ENCODE measurements around the gene CTBP2.
"Not testable (repeated sequence)": the region's sequence is repeated elsewhere in the genome, so short reads cannot be mapped to it uniquely, and the experiment has no call there.

Gene CTBP2

DNA sequence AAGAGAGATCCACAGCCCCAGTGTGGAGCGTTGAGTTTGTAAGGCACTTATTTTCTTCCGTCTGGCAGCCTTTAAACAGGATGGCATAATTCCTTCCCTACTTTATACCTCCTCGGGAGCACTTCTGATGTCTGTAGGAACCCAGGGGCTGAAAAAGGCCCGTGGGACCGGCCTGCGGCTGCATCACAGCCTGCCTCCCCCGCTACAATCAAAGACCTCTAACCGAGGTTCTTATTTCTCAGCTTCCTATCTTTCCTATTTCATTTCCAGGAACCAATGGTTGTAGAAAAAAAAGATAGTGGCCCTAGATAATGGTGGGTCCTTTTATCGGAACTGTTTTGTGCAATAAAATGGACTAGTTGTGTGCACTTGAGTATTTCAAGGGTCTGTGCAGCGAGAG, 4.1 kb upstream of the CTBP2 start:
- DNase-seq (ENCODE audit: low read depth), result no peak
- TF ChIP-seq, protein P1, sequence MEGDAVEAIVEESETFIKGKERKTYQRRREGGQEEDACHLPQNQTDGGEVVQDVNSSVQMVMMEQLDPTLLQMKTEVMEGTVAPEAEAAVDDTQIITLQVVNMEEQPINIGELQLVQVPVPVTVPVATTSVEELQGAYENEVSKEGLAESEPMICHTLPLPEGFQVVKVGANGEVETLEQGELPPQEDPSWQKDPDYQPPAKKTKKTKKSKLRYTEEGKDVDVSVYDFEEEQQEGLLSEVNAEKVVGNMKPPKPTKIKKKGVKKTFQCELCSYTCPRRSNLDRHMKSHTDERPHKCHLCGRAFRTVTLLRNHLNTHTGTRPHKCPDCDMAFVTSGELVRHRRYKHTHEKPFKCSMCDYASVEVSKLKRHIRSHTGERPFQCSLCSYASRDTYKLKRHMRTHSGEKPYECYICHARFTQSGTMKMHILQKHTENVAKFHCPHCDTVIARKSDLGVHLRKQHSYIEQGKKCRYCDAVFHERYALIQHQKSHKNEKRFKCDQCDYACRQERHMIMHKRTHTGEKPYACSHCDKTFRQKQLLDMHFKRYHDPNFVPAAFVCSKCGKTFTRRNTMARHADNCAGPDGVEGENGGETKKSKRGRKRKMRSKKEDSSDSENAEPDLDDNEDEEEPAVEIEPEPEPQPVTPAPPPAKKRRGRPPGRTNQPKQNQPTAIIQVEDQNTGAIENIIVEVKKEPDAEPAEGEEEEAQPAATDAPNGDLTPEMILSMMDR (IDR thresholded peaks at IDR 0.05; ENCODE audit: control insufficient read depth, insufficient read depth, low read depth, low read length, missing control alignments), result no peak
- H3K4me3 ChIP-seq (ENCODE audit: control insufficient read depth, low read depth, low read length), result no peak overlapping the region

DNA sequence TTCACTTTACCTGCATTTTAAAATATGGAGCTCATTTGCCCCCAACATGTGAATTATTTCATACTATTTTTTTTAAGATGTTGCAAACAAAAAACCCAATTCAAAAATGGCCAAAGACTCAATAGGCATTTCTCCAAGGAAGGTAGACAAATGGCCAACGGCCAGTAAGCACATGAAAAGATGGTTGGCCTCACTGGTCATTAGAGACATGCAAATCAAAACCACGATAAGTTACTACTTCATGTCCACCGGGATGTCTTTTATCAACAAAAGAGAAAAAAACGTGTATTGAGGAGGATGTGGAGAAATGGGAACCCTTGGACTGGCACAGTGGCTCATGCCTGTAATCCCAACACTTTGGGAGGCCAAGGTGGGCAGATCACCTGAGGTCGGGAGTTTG, 3.4 kb upstream of the CTBP2 start:
- H3K4me3 ChIP-seq (ENCODE audit: control insufficient read depth, low read depth, low read length), result no peak overlapping the region
- TF ChIP-seq, protein P1 (IDR thresholded peaks at IDR 0.05; ENCODE audit: control insufficient read depth, insufficient read depth, low read depth, low read length, missing control alignments), result no peak
- DNase-seq (ENCODE audit: low read depth), result no peak

DNA sequence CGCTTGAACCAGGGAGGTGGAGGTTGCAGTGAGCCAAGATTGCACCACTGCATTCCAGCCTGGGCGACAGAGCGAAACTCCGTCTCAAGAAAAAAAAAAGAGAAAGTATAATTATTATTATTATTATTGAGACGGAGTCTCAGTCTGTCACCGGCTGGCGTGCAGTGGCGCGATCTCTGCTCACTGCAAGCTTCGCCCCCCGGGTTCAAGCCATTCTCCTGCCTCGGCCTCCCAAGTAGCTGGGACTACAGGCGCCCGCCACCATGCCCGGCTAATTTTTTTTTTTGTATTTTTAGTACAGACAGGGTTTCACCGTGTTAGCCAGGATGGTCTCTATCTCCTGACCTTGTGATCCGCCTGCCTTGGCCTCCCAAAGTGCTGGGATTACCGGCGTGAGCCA, 2.9 kb upstream of the CTBP2 start:
- DNase-seq (ENCODE audit: low read depth); H3K4me3 ChIP-seq (ENCODE audit: control insufficient read depth, low read depth, low read length): not testable (repeated sequence)

DNA sequence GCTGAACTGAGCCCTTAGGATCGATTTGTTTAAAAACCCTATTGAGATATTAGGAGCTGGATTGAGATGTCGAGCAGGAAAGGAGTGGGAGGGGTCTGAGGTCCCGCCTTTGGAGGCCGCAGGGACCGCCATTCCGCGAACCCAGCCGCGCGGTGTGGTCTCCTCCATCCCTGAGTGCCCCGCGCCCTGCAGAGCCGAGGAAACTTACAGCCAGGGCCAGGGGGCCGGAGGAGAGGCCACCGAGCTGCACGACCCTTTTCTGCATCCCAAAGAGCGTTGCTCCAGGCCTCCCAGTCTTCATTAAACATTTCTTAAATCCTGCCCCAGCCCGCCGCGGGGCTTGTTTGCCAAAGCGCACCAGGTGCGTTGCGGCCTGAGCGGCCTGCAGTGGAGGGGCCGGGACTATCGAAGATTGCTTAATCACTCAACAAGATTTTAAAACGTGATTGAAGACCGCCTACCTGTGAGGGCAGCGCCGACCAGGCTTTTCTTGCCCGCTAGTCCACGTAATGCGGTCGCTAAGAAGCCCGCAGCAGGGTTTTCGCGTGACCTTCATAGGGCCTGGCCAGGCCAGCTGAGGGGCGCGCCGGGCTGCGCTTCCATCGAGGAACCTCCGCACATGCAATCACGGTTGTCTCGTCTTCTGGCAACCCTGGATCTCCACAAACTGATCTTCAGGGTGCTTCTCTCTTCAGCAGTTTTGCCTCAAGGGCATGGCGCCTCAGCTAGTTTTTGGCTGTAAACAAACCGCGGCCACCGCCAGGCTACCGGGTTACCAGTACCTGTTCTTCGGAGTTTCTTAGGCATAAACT, 2.0 kb upstream of the CTBP2 start:
- DNase-seq (ENCODE audit: low read depth), result no peak
- H3K4me3 ChIP-seq (ENCODE audit: control insufficient read depth, low read depth, low read length), result peak overlapping the region; percentile 65
- TF ChIP-seq, protein P1 (IDR thresholded peaks at IDR 0.05; ENCODE audit: control insufficient read depth, insufficient read depth, low read depth, low read length, missing control alignments), result no peak

DNA sequence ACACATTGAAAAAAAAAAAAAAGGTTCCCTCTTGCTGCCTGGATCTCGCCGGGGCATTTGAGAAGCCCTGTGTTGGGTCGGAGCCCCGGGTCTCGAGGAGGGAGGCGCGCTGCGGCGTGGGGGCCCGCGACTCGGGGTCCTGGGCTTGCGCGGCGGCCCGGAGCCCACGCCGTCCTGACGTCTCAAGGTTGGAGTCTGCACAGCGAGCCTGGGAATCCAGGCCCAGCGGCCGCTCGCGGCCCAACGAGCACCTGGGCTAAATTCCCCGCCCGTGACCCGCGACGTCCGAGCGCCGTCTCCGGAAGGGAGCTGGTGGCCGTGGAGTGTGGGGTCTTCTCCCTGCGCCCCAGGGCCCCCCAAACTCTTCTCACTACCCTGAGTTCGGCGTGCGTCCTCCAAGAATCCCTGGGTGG, 1.4 kb upstream of the CTBP2 start:
- peak overlapping the region; percentile 65 for H3K4me3 ChIP-seq (ENCODE audit: control insufficient read depth, low read depth, low read length)
- no peak for DNase-seq (ENCODE audit: low read depth)
- TF ChIP-seq, protein P1 (IDR thresholded peaks at IDR 0.05; ENCODE audit: control insufficient read depth, insufficient read depth, low read depth, low read length, missing control alignments), result no peak

DNA sequence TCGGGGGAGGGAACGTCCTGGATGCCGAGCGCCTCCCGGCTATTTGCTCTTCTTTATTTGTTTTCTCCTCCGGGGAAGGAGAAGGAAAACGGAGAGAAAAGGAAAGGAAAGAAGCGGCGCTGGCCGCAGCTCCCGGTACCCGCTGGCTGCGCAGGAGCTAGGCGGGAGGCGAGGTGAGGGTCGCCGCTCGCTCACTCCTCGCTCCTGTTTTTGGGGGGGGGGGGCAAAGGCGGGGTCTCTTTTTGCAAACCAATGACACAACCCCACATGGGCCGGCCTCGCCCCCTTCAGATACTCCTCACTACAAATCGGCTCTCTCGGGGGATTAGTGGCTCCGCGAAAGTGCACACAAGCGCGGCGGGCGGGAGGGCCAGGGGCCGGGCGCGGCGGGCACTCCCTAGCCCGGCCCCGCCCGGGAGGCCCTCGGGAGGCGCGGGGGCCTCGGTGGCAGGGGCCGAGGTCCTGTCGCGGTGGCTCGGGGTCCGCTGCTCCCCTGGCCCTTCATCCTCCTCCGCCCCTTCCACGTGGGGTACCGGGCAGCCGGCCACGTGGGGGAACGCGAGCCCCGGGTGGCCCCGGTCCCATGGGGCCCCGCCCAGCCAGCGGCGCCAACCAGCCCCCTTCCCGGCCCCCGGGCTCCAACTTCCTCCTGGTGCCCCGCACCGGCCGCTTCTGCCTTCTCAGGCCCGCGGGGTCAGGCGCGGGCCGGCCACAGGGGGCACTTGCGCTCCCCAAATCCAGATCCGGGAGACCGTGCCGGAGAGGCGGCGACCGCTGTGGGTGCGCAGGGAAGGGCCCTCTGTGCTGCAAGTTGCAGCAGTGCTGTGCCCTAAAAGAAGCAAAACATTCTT, 718 bp upstream of the CTBP2 start:
- TF ChIP-seq, protein P1 (IDR thresholded peaks at IDR 0.05; ENCODE audit: control insufficient read depth, insufficient read depth, low read depth, low read length, missing control alignments), result peak; percentile 58
- H3K4me3 ChIP-seq (ENCODE audit: control insufficient read depth, low read depth, low read length), result peak overlapping the region; percentile 65
- DNase-seq (ENCODE audit: low read depth), result no peak

DNA sequence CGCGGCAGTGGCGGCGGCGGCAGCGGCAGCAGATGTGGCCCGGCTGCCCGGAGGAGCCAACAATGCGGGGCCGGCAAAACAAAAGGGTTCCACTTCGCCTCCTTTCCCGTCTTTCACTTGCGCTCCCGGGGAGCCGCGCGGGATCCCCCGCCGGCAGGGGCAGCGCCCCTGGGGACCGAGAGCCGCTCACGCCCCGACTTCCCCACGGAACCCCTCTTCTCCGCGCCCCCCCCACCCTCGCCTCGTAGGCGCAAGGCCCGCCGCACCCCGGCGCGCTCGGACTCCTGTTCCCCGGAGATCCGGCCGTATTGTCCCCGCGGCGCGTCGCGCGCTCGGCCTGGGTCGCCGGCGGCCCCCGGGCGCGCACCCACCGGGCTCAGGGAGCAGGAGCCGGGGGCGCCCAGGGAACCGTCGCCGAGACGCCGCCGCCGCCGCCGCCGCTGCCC, 854 bp downstream of the CTBP2 start:
- TF ChIP-seq, protein P1 (IDR thresholded peaks at IDR 0.05; ENCODE audit: control insufficient read depth, insufficient read depth, low read depth, low read length, missing control alignments), result no peak
- DNase-seq (ENCODE audit: low read depth), result no peak
- peak overlapping the region; percentile 65 for H3K4me3 ChIP-seq (ENCODE audit: control insufficient read depth, low read depth, low read length)
